Keratinocyte (primary cell): ENCODE results near the gene CGNL1. TPM values are rescaled to one million over a fixed set of nuclear protein-coding genes. Genes with fewer than 3 reads are reported as not detected.

Experiments
- DNase-seq: peaks from one replicate; pipeline ENCODE4 v3.0.0-alpha.2; 2011; ENCODE audit warnings: low read depth, missing footprints, low spot score
- FAIRE-seq: peaks from 2 replicates; lab custom pipeline; 2011; peaks lifted over from hg19 to GRCh38; lab: Jason Lieb, UNC
- H2AFZ ChIP-seq: 2 replicates; pipeline ENCODE4 v1.6.0; 2012; ENCODE audit warnings: low read length, control low read depth, inconsistent platforms; ENCODE audit not compliant: control insufficient read depth
- H3K27ac ChIP-seq: 2 replicates; pipeline ENCODE4 v1.5.1; 2011; ENCODE audit warnings: low read length; ENCODE audit not compliant: control insufficient read depth, insufficient read depth
- H3K27me3 ChIP-seq: 3 replicates; pipeline ENCODE4 v1.6.0; 2011; ENCODE audit warnings: low read length; ENCODE audit not compliant: control insufficient read depth, insufficient read depth; ENCODE audit errors: extremely low read depth
- H3K36me3 ChIP-seq, 2 experiments: 2 replicates in 1 of 2; 3 replicates in 1 of 2; pipeline ENCODE4 v1.5.1; 2011; ENCODE audit warnings: low read length in 2 of 2, mild to moderate bottlenecking in 1 of 2; ENCODE audit not compliant: control insufficient read depth in 2 of 2, insufficient read depth in 2 of 2; ENCODE audit errors: extremely low read depth in 1 of 2
- H3K4me1 ChIP-seq: 3 replicates; pipeline ENCODE4 v1.5.1; 2011; ENCODE audit warnings: low read length; ENCODE audit not compliant: control insufficient read depth, insufficient read depth; ENCODE audit errors: extremely low read depth
- H3K4me2 ChIP-seq: 3 replicates; pipeline ENCODE4 v1.6.0; 2011; ENCODE audit warnings: low read depth, low read length; ENCODE audit not compliant: control insufficient read depth, insufficient read depth; ENCODE audit errors: extremely low read depth
- H3K4me3 ChIP-seq, 3 experiments: fragments of 200-600 bp in 1 of 3; sonication (generic) in 1 of 3; 2 replicates in 2 of 3; 3 replicates in 1 of 3; pipeline ENCODE4 v1.5.1; 2011 to 2016; ENCODE audit warnings: low read length in 3 of 3, mild to moderate bottlenecking in 3 of 3, control low read depth in 2 of 3, inconsistent platforms in 1 of 3, low read depth in 1 of 3, mixed read lengths in 1 of 3, mixed run types in 1 of 3, moderate library complexity in 1 of 3; ENCODE audit not compliant: control insufficient read depth in 2 of 3, insufficient read depth in 2 of 3; ENCODE audit errors: extremely low read depth in 1 of 3
- H3K79me2 ChIP-seq: 2 replicates; pipeline ENCODE4 v1.6.0; 2012; ENCODE audit warnings: low read length; ENCODE audit not compliant: control insufficient read depth, insufficient read depth
- H3K9ac ChIP-seq: 3 replicates; pipeline ENCODE4 v1.6.0; 2011; ENCODE audit warnings: low read length; ENCODE audit not compliant: control insufficient read depth, insufficient read depth; ENCODE audit errors: extremely low read depth
- H3K9me1 ChIP-seq: 3 replicates; pipeline ENCODE4 v1.6.0; 2011; ENCODE audit warnings: low read length; ENCODE audit not compliant: control insufficient read depth, insufficient read depth; ENCODE audit errors: extremely low read depth
- H3K9me3 ChIP-seq: 2 replicates; pipeline ENCODE4 v1.5.1; 2012; ENCODE audit warnings: low read depth, low read length; ENCODE audit not compliant: control insufficient read depth
- H4K20me1 ChIP-seq: 3 replicates; pipeline ENCODE4 v1.6.0; 2011; ENCODE audit warnings: low read length; ENCODE audit not compliant: control insufficient read depth, insufficient read depth; ENCODE audit errors: extremely low read depth
- EZH2 ChIP-seq: IDR thresholded peaks from one replicate; pipeline ENCODE4 v1.6.1; 2012; ENCODE audit warnings: inconsistent platforms, mild to moderate bottlenecking, low read length, moderate library complexity
- dilution Hi-C: fragments of 300-500 bp; cut with MboI; formaldehyde crosslinking; loops from one replicate; pipeline ENCODE4 v1.7.0; 2020; ENCODE audit warnings: low sequenced_read_pairs; ENCODE audit not compliant: extremely low pct_ligation_motif_present
- polyA plus RNA-seq, 5 experiments: library from polyadenylated mRNA; depleted of rRNA in 3 of 5; stranded (reverse) in 3 of 5; stranded (forward) in 1 of 5; unstranded in 1 of 5; fragments of >200 nt; gene quantifications; 1 replicate in 1 of 5; 2 replicates in 3 of 5; 3 replicates in 1 of 5; pipeline versions ENCODE4 v1.2.1 to v1.2.3, GENCODE V29; 2011 to 2012; ENCODE audit warnings: missing spikeins in 2 of 5, low read depth in 1 of 5, low replicate concordance in 1 of 5
- TF ChIP-seq, protein P1 (sequence below), 3 experiments: IDR thresholded peaks in 1 of 3; conservative IDR thresholded peaks in 1 of 3; optimal IDR thresholded peaks in 1 of 3; 2 replicates in 2 of 3; 3 replicates in 1 of 3; pipeline versions ENCODE3 to v1.5.1; 2011; ENCODE audit warnings: low read length in 3 of 3, mild to moderate bottlenecking in 3 of 3, moderate library complexity in 2 of 3, control low read depth in 1 of 3, inconsistent platforms in 1 of 3; ENCODE audit not compliant: insufficient read depth in 2 of 3; ENCODE audit errors: extremely low read depth in 1 of 3

Gene CGNL1
- polyA plus RNA-seq, 1 donor (not counting 4 experiments of a cell fraction or from before 2014, with no cell fraction given): 0.05 TPM

DNA sequence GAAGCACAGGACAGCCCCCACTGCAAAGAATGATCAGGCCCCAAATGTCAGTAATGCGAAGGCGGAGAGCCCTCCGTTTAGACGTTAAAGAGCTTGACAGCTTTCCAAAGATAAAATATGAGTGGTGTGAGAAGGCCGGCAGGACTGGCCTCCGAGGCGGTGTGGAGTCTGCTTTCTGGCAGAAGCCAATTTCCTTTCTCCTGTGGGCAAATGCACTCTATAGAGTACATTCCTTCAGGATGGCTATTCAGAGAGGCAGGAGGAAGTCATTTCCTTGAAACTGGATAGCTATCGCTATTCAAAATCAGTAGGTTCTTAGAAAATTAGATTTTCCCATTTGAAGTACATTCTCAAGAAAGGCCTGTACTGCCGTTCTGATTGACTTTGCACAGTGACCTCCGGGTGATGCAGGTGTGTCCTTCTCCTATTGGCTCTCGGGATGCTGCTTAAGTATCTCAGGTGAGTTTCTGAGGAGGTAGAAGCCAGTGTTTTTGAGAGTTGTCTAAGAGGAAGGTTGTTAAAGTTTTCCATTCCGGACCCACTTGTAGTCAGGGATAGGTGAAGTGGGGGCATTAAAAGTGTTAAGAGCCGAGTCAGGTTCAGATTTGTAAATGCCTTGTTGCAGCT, 142.6 kb downstream of the CGNL1 start:
- TF ChIP-seq, protein P1, sequence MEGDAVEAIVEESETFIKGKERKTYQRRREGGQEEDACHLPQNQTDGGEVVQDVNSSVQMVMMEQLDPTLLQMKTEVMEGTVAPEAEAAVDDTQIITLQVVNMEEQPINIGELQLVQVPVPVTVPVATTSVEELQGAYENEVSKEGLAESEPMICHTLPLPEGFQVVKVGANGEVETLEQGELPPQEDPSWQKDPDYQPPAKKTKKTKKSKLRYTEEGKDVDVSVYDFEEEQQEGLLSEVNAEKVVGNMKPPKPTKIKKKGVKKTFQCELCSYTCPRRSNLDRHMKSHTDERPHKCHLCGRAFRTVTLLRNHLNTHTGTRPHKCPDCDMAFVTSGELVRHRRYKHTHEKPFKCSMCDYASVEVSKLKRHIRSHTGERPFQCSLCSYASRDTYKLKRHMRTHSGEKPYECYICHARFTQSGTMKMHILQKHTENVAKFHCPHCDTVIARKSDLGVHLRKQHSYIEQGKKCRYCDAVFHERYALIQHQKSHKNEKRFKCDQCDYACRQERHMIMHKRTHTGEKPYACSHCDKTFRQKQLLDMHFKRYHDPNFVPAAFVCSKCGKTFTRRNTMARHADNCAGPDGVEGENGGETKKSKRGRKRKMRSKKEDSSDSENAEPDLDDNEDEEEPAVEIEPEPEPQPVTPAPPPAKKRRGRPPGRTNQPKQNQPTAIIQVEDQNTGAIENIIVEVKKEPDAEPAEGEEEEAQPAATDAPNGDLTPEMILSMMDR (optimal IDR thresholded peaks at IDR 0.05 in 1 of 3, IDR thresholded peaks at IDR 0.05 in 1 of 3, conservative IDR thresholded peaks at IDR 0.05 in 1 of 3; ENCODE audit: extremely low read depth in 1 of 3, insufficient read depth in 2 of 3, low read length in 3 of 3): no peak
- TF ChIP-seq EZH2: no peak
- H3K27ac ChIP-seq: no peak overlapping the region
- H3K4me2 ChIP-seq: no peak overlapping the region
- no peaks in the 10 kb centered on the region for H4K20me1 ChIP-seq
- H3K9me1 ChIP-seq: no peaks in the 10 kb centered on the region
- dilution Hi-C loops: no loop called here
- FAIRE-seq: no peak
- no peaks in the 10 kb centered on the region for H3K4me1 ChIP-seq
- no peak overlapping the region for H2AFZ ChIP-seq
- DNase-seq: no peak
- no peaks in the 10 kb centered on the region for H3K27me3 ChIP-seq
- no peaks in the 10 kb centered on the region for H3K9me3 ChIP-seq
- H3K9ac ChIP-seq: no peak overlapping the region
- H3K4me3 ChIP-seq: no peak overlapping the region
- H3K79me2 ChIP-seq: no peaks in the 10 kb centered on the region
- no peaks in the 10 kb centered on the region for H3K36me3 ChIP-seq

DNA sequence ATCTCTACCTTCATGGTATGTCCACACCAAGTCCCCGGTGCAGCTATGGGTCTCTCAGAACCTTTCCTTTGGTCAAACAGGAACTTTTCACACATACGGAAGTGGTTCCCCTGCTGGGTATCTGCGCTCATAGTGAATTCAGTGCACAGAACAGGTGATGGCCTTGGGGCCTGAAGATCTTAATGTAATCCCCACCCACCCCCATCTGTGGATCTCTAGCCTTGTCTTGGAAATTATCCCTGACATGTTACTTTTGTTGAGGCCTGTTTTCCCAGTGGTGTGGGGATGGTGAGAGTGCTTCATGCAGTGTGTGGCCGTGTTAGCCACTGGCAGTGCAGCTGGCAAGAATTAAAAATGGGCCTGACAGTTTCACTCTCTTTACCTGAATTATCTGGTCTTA, 143.5 kb downstream of the CGNL1 start:
- Histone ChIP-seq H3K9me3 (no peaks in the 10 kb centered on the region), H3K27me3 (no peaks in the 10 kb centered on the region), H3K79me2 (no peaks in the 10 kb centered on the region), H3K9me1 (no peaks in the 10 kb centered on the region), H3K4me3 (no peak overlapping the region), H4K20me1 (no peaks in the 10 kb centered on the region), H3K4me2 (no peak overlapping the region), H3K9ac (no peak overlapping the region), H3K36me3 (no peaks in the 10 kb centered on the region), H3K27ac (no peak overlapping the region), H2AFZ (no peak overlapping the region), H3K4me1 (no peaks in the 10 kb centered on the region)
- TF ChIP-seq, protein P1 (optimal IDR thresholded peaks at IDR 0.05 in 1 of 3, IDR thresholded peaks at IDR 0.05 in 1 of 3, conservative IDR thresholded peaks at IDR 0.05 in 1 of 3; ENCODE audit: extremely low read depth in 1 of 3, insufficient read depth in 2 of 3, low read length in 3 of 3): no peak
- TF ChIP-seq EZH2: no peak
- dilution Hi-C loops: no loop called here
- FAIRE-seq (no peak), DNase-seq (no peak)
